GM12878 (cell line): ENCODE measurements around the gene ZNF154. TPM values are rescaled to one million over a fixed set of nuclear protein-coding genes. Genes with fewer than 3 reads are reported as not detected.
"Not testable (repeated sequence)": the region's sequence is repeated elsewhere in the genome, so short reads cannot be mapped to it uniquely, and the experiment has no call there.

ENCODE experiments used
- ATAC-seq: fragments of 200-7000 bp; cut with Tn5 transposase; 3 replicates; pipeline ENCODE4 v1.9.1; 2020; ENCODE audit warnings: mild to moderate bottlenecking, moderate library complexity
- BruUV-seq: library from RNA; stranded (reverse); fragments of 400-500 nt; replicated peaks from 2 replicates; lab custom pipeline; 2021; lab: Mats Ljungman, UMichigan
- CTCF ChIA-PET: fragments of 300-600 bp; sonication (Branson Sonifier 250); formaldehyde crosslinking; extraction: SDS; loops from one replicate; lab custom pipeline; 2021; ENCODE audit warnings: inconsistent platforms; lab: Yijun Ruan, JAX
- POLR2A ChIA-PET: fragments of 350-600 bp; formaldehyde crosslinking; extraction: SDS; loops from one replicate; lab custom pipeline; 2021; ENCODE audit warnings: inconsistent platforms; lab: Charles Lee
- RAD21 ChIA-PET: fragments of 300-600 bp; sonication (Branson Sonifier 250); formaldehyde crosslinking; loops from one replicate; lab custom pipeline; 2023; ENCODE audit warnings: antibody characterized with exemption; ENCODE audit not compliant: unreplicated experiment; lab: Charles Lee
- SMC1A ChIA-PET: fragments of 300-600 bp; sonication (Branson Sonifier 250); formaldehyde crosslinking; loops from one replicate; lab custom pipeline; 2023; ENCODE audit not compliant: unreplicated experiment, uncharacterized antibody; lab: Charles Lee
- DNase-seq: peaks from one replicate; pipeline ENCODE4 v3.0.0-alpha.2; 2011; ENCODE audit warnings: low read depth, low spot score
- FAIRE-seq: peaks from 3 replicates; lab custom pipeline; 2011; peaks lifted over from hg19 to GRCh38; lab: Jason Lieb, UNC
- H2AFZ ChIP-seq: 2 replicates; pipeline ENCODE4 v1.6.0; 2011; ENCODE audit warnings: low read depth, low read length, control low read depth; ENCODE audit not compliant: control insufficient read depth
- H3K27ac ChIP-seq: 2 replicates; pipeline ENCODE4 v1.5.1; 2011; ENCODE audit warnings: control low read depth; ENCODE audit not compliant: control insufficient read depth, insufficient read depth
- H3K27me3 ChIP-seq, 2 experiments: replicated peaks in 1 of 2; 2 replicates each; pipeline versions ENCODE4 v1.6.0 to v1.6.1; 2011; ENCODE audit warnings: low read length in 1 of 2; ENCODE audit not compliant: control insufficient read depth in 2 of 2, insufficient read depth in 2 of 2
- H3K36me3 ChIP-seq, 2 experiments: 2 replicates each; pipeline ENCODE4 v1.5.1; 2011; ENCODE audit warnings: low read length in 1 of 2; ENCODE audit not compliant: control insufficient read depth in 2 of 2, insufficient read depth in 2 of 2
- H3K4me1 ChIP-seq: 2 replicates; pipeline ENCODE4 v1.6.1; 2011; ENCODE audit warnings: mild to moderate bottlenecking, low read length, moderate library complexity, mixed read lengths; ENCODE audit not compliant: control insufficient read depth, insufficient read depth
- H3K4me2 ChIP-seq: 2 replicates; pipeline ENCODE4 v1.6.0; 2011; ENCODE audit warnings: control low read depth; ENCODE audit not compliant: control insufficient read depth, insufficient read depth
- H3K4me3 ChIP-seq: fragments of 200-600 bp; sonication (generic); 2 replicates; pipeline ENCODE4 v1.5.1; 2016
- H3K79me2 ChIP-seq: 2 replicates; pipeline ENCODE4 v1.6.0; 2011; ENCODE audit warnings: low read length; ENCODE audit not compliant: control insufficient read depth, insufficient read depth
- H3K9ac ChIP-seq: 2 replicates; pipeline ENCODE4 v1.8.0; 2011; ENCODE audit warnings: low read length, control low read depth, mixed read lengths; ENCODE audit not compliant: control insufficient read depth, insufficient read depth
- H3K9me3 ChIP-seq: replicated peaks from 3 replicates; pipeline ENCODE4 v1.5.1; 2011; ENCODE audit warnings: mild to moderate bottlenecking, low read length; ENCODE audit not compliant: control insufficient read depth, insufficient read depth
- H4K20me1 ChIP-seq: 2 replicates; pipeline ENCODE4 v1.6.0; 2011; ENCODE audit not compliant: control insufficient read depth, insufficient read depth
- CBFB ChIP-seq: IDR thresholded peaks from 2 replicates; pipeline ENCODE4 v1.6.1; 2016; ENCODE audit warnings: antibody characterized with exemption, low read depth
- MEF2A ChIP-seq: IDR thresholded peaks from 2 replicates; pipeline ENCODE4 v1.6.1; 2011; ENCODE audit warnings: low read depth, mild to moderate bottlenecking, low read length, moderate library complexity; ENCODE audit not compliant: insufficient read depth
- NR2C1 ChIP-seq: fragments of 450-650 bp; IDR thresholded peaks from 2 replicates; pipeline ENCODE4 v1.6.1; 2017; ENCODE audit warnings: antibody characterized with exemption, mild to moderate bottlenecking, moderate library complexity
- RUNX3 ChIP-seq: IDR thresholded peaks from 2 replicates; pipeline ENCODE4 v1.6.1; 2012; ENCODE audit warnings: low read length, inconsistent platforms
- WGBS: methylation state at CpG from one replicate; pipeline ENCODE4 v1.1.6; 2016; ENCODE audit warnings: low lambda C conversion rate; ENCODE audit not compliant: insufficient replicate concordance, insufficient coverage; ENCODE audit errors: missing lambda C conversion rate; 5-methylcytosine and 5-hydroxymethylcytosine counted together
- in situ Hi-C: fragments of 300-500 bp; cut with MboI; formaldehyde crosslinking; loops from 9 replicates; pipeline ENCODE4 v1.14.3; 2018; ENCODE audit warnings: mixed read lengths
- intact Hi-C: fragments of 100-400 bp; cut with micrococcal nuclease; formaldehyde crosslinking; loops from one replicate; pipeline ENCODE4 v1.14.2; 2022; ENCODE audit not compliant: unreplicated experiment
- polyA plus RNA-seq, 11 experiments: library from polyadenylated mRNA; depleted of rRNA in 4 of 11; unstranded in 6 of 11; stranded (reverse) in 5 of 11; fragments of >200 nt; fragmentation: Nextera tagmentation in 4 of 11; fragmentation: Illumina TruSeq in 1 of 11; extraction: Ambion mirVana in 4 of 11; extraction: Trizol in 1 of 11; gene quantifications; 1 replicate in 1 of 11; 2 replicates in 10 of 11; pipeline versions ENCODE4 v1.2.1 to v1.2.3, GENCODE V29; 2011 to 2016; ENCODE audit warnings: inconsistent platforms in 2 of 11, missing spikeins in 2 of 11, low read depth in 1 of 11
- total RNA-seq, 4 experiments: library from RNA; depleted of rRNA in 3 of 4; stranded (reverse); fragments of >200 nt in 3 of 4; fragmentation: Illumina TruSeq in 1 of 4; extraction: Trizol in 1 of 4; gene quantifications; 2 replicates each; pipeline versions ENCODE4 v1.2.1 to v1.2.3, GENCODE V29; 2013 to 2021

Gene ZNF154
- total and polyA plus RNA-seq, 10 of the 15 experiments (the other 5 are each of a cell fraction or from before 2014, with no cell fraction given), result 0.22 to 1.9 (median 1.1) TPM

DNA sequence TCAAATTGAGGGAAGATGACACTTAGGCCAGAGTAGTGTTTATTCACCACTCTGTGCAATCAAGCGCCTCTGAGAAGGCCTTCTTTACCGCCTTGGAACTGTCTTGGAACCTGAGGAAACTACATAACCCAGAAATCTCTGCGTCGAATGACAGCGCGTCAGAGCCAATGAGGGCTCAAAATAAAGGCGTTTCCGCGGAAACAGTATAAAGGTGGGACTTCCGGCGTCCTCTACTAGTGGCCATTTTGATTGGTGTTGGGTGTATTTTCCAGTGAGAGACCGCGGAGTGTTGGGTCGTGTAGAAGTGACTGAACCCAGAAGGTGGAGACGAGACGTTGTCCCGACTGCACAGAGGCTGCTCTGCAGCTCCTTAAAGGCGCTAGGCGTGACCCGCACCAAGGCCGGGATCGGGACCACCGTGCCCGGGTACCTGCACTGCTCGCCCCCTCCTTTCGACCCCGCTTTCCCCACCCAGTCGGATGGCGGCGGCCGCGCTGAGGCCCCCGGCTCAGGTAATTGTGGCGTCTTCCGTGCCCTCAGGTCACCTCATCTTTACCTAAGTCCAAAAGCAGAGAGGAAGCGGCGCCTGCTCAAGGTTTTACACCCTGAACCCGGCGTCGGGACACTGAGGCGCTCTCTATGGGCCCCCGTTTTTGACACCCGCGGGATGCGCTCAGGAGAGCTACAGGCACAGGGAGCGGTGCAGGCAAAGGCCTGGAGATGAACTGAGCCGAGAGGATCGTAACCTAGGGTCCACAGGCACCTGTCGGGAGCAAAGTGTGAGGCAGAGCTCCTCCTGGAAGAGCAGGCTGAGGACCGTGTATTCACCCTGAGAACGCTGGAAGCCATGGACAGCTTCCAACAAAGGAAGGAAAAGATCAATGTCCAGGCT lies 37.8 kb upstream of the ZNF154 start, which contains the start of gene ZNF776 (continued):
- TF ChIP-seq MEF2A, result no peak
- TF ChIP-seq CBFB, result peak; percentile 42; the same call in 1 of the 2 replicates
- 0 out of 2 replicates have a peak, but pooled peaks have one; percentile 43 for TF ChIP-seq NR2C1
- TF ChIP-seq RUNX3, result peak; percentile 38; the same call in 1 of the 2 replicates

DNA sequence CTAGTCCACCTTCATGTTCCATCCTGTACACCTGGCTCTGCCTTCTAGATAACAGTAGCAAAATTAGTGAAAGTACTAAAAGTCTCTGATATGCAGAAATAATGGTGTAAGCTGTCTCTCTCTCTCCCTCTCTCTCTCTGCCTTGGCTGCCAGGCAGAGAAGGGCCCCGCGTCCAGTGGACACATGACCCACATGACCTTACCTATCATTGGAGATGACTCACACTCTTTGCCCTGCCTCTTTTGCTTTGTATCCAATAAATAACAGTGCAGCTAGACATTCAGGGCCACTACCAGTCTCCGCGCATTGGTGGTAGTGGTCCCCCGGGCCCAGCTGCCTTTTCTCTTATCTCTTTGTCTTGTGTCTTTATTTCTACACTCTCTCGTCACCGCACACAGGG lies 29.8 kb upstream of the ZNF154 start:
- H3K27ac ChIP-seq, H3K4me1 ChIP-seq, H4K20me1 ChIP-seq, H3K79me2 ChIP-seq, H3K4me2 ChIP-seq, H3K4me3 ChIP-seq, BruUV-seq, ATAC-seq, H3K27me3 ChIP-seq, in situ Hi-C loops, FAIRE-seq, H3K9ac ChIP-seq, H3K9me3 ChIP-seq, POLR2A ChIA-PET, DNase-seq, H3K36me3 ChIP-seq, RAD21 ChIA-PET, H2AFZ ChIP-seq: not testable (repeated sequence)
- 83% methylated on average over 7 of the region's 7 CpGs for WGBS
- CTCF ChIA-PET, result interaction anchor here (0.6 to 2.1 kb wide), 6 partner anchors 8 to 780 kb away, joined by 3 to 9 read pairs (median 3); partner anchors contain the start of genes ZBTB45, ZNF419, ZNF671 and ZNF776
- SMC1A ChIA-PET, result interaction anchor here (0.9 to 1.5 kb wide), 4 partner anchors 10 to 166 kb away, joined by 3 to 5 read pairs (median 3); partner anchors contain the start of genes ZNF587B and ZNF671
- intact Hi-C loops, result loop anchor here (2.0 kb wide), 1 partner anchor 164 kb away; no protein-coding TSS in a partner anchor
